OCI-LY7 (cell line): ENCODE measurements around the gene SPATA24. TPM values are rescaled to one million over a fixed set of nuclear protein-coding genes. Genes with fewer than 3 reads are reported as not detected.

ENCODE experiments used
- BruUV-seq: library from RNA; stranded (reverse); fragments of 400-500 nt; replicated peaks from 2 replicates; lab custom pipeline; 2021; lab: Mats Ljungman, UMichigan
- CTCF ChIA-PET: fragments of 300-600 bp; sonication (Branson Sonifier 250); formaldehyde crosslinking; loops from one replicate; lab custom pipeline; 2022; ENCODE audit warnings: antibody characterized with exemption; ENCODE audit not compliant: unreplicated experiment; lab: Charles Lee
- POLR2A ChIA-PET: fragments of 300-600 bp; sonication (Branson Sonifier 250); formaldehyde crosslinking; loops from one replicate; lab custom pipeline; 2022; ENCODE audit warnings: antibody characterized with exemption; lab: Charles Lee
- DNase-seq: peaks from one replicate; pipeline ENCODE4 v3.0.0-alpha.2; 2015; ENCODE audit warnings: low spot score
- H2AFZ ChIP-seq: fragments of 200-600 bp; sonication (generic), shearing (Covaris generic); 2 replicates; pipeline ENCODE4 v1.6.1; 2014; ENCODE audit warnings: mild to moderate bottlenecking, antibody characterized with exemption, low read length, moderate library complexity
- H3K27ac ChIP-seq: fragments of 200-600 bp; sonication (generic); 2 replicates; pipeline ENCODE4 v1.5.1; 2014; ENCODE audit warnings: mixed run types, low read depth, mild to moderate bottlenecking, moderate library complexity, low read length, inconsistent platforms; ENCODE audit not compliant: poor library complexity, severe bottlenecking
- H3K36me3 ChIP-seq: fragments of 200-600 bp; sonication (generic); 2 replicates; pipeline ENCODE4 v1.6.1; 2014; ENCODE audit warnings: mild to moderate bottlenecking, antibody characterized with exemption, low read length, moderate library complexity, mixed read lengths; ENCODE audit not compliant: insufficient read depth
- H3K4me1 ChIP-seq: fragments of 200-600 bp; sonication (generic); 2 replicates; pipeline ENCODE4 v1.5.1; 2014; ENCODE audit warnings: mild to moderate bottlenecking, low read length; ENCODE audit not compliant: insufficient read depth, poor library complexity, severe bottlenecking
- H3K4me2 ChIP-seq: fragments of 200-600 bp; sonication (generic); 2 replicates; pipeline ENCODE4 v1.6.1; 2014; ENCODE audit warnings: mild to moderate bottlenecking, low read length
- H3K4me3 ChIP-seq: fragments of 200-600 bp; sonication (generic); 2 replicates; pipeline ENCODE4 v1.5.1; 2014; ENCODE audit warnings: mild to moderate bottlenecking, low read depth, low read length; ENCODE audit not compliant: poor library complexity, severe bottlenecking
- H3K79me2 ChIP-seq: fragments of 200-600 bp; sonication (generic); 2 replicates; pipeline ENCODE4 v1.6.1; 2016; ENCODE audit warnings: low read depth, mild to moderate bottlenecking, low read length, moderate library complexity, mixed read lengths; ENCODE audit not compliant: insufficient read depth
- H3K9me2 ChIP-seq: fragments of 200-600 bp; sonication (generic); 2 replicates; pipeline ENCODE4 v1.6.1; 2016; ENCODE audit warnings: mild to moderate bottlenecking, low read length, mixed read lengths; ENCODE audit not compliant: insufficient read depth
- H3K9me3 ChIP-seq: fragments of 200-600 bp; sonication (generic); 2 replicates; pipeline ENCODE4 v1.6.1; 2014; ENCODE audit warnings: mild to moderate bottlenecking, mixed run types, low read length, mixed read lengths
- H4K20me1 ChIP-seq: fragments of 200-600 bp; sonication (generic); 2 replicates; pipeline ENCODE4 v1.6.1; 2014; ENCODE audit warnings: mild to moderate bottlenecking, antibody characterized with exemption, low read length, moderate library complexity, mixed read lengths; ENCODE audit not compliant: insufficient read depth
- EZH2phosphoT487 ChIP-seq: fragments of 200-600 bp; sonication (generic); IDR thresholded peaks from 2 replicates; pipeline ENCODE4 v1.6.1; 2018; ENCODE audit warnings: low read depth, borderline replicate concordance, mild to moderate bottlenecking, mixed run types, antibody characterized with exemption, low read length, moderate library complexity, mixed read lengths
- intact Hi-C: fragments of 100-400 bp; cut with micrococcal nuclease; formaldehyde crosslinking; loops from one replicate; pipeline ENCODE4 v1.10.0; 2022; ENCODE audit not compliant: unreplicated experiment
- total RNA-seq, 2 experiments: library from RNA; depleted of rRNA in 1 of 2; stranded (reverse); fragments of >200 nt in 1 of 2; shearing (Covaris generic) in 1 of 2; gene quantifications; 2 replicates each; pipeline ENCODE4 v1.2.3, GENCODE V29; 2014 to 2022
- TF ChIP-seq, protein P1 (sequence below): fragments of 200-600 bp; sonication (generic); conservative IDR thresholded peaks from 2 replicates; pipeline ENCODE4 v1.5.1; 2014; ENCODE audit warnings: mild to moderate bottlenecking, antibody characterized with exemption, low read length, moderate library complexity, mixed read lengths

SPATA24 gene
- total RNA-seq, 2 experiments from 2014 or later = 9.4 to 12.0 TPM

DNA sequence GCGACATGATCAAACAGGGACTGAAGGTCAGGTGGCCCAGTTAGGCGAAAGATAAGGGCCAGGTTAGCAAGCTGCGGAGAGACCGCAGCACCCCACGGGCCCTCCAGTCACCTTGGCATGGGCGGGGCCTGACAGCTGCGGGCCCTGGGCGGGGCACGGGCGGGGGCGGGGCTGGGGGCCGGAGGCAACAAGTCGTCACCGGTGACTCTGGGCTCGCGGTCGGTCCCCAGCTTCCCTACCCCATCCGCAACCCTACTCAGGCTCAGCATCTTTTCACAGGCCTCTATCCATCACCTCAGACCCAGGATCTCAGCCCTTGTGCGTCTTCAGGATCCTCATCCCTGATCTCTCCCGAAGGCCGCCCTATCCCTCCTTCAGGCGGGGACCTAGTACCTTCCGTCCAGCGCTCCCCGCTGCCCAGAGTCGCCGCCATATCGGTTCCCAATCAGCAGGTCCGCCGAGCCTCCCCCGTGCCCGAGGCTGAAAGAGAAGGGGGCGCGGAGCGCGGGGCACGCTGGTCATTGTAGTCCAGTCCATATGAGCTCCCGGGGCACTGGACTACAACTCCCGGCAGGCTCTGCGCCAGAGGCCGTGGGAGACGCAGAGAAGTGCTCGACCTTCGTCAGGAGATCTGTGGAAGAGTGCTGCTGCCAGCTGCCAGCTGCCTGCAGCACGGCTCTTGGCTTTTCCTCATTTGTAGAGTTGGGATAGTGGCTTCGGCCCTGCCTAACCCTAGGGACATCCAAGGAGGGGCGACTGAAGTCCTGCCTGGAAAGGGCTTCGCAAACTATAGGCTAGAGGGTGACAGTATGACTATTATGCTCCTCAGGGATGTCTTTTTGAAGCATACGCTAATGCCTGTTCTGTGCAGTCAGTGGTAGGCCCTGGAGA, 35.4 kb upstream of the SPATA24 start, which contains the start of gene DNAJC18:
Gene DNAJC18 (minus strand): TSS at position 513 of the 891 bp plus-strand sequence. CDS start 80 bp downstream, at position 433.
- intact Hi-C loops = no loop called here
- Histone ChIP-seq H2AFZ (peak within 1 kb of the TSS; percentile 94), H3K9me3 (no peaks in the 10 kb centered on the region), H3K9me2 (no peaks in the 10 kb centered on the region), H3K79me2 (no peaks in the 10 kb centered on the region), H3K4me2 (peak within 1 kb of the TSS; percentile 79), H4K20me1 (no peaks in the 10 kb centered on the region), H3K27ac (peak within 1 kb of the TSS; percentile 52), H3K4me1 (peaks cover 21% of the 10 kb centered on the region), H3K4me3 (peak within 1 kb of the TSS; percentile 80), H3K36me3 (no peaks in the 10 kb centered on the region)
- DNase-seq = peak; percentile 88
- TF ChIP-seq, protein P1, sequence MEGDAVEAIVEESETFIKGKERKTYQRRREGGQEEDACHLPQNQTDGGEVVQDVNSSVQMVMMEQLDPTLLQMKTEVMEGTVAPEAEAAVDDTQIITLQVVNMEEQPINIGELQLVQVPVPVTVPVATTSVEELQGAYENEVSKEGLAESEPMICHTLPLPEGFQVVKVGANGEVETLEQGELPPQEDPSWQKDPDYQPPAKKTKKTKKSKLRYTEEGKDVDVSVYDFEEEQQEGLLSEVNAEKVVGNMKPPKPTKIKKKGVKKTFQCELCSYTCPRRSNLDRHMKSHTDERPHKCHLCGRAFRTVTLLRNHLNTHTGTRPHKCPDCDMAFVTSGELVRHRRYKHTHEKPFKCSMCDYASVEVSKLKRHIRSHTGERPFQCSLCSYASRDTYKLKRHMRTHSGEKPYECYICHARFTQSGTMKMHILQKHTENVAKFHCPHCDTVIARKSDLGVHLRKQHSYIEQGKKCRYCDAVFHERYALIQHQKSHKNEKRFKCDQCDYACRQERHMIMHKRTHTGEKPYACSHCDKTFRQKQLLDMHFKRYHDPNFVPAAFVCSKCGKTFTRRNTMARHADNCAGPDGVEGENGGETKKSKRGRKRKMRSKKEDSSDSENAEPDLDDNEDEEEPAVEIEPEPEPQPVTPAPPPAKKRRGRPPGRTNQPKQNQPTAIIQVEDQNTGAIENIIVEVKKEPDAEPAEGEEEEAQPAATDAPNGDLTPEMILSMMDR = no peak
- TF ChIP-seq EZH2phosphoT487 = no peak
- no TSS peak for BruUV-seq
- CTCF ChIA-PET = interaction anchor here (0.6 kb wide), 2 partner anchors 15 to 24 kb away, joined by 4 read pairs; no protein-coding TSS in a partner anchor
- POLR2A ChIA-PET = interaction anchor here (0.6 to 1.5 kb wide), 10 partner anchors 10 to 339 kb away, joined by 3 to 6 read pairs (median 3); no protein-coding TSS in a partner anchor

DNA sequence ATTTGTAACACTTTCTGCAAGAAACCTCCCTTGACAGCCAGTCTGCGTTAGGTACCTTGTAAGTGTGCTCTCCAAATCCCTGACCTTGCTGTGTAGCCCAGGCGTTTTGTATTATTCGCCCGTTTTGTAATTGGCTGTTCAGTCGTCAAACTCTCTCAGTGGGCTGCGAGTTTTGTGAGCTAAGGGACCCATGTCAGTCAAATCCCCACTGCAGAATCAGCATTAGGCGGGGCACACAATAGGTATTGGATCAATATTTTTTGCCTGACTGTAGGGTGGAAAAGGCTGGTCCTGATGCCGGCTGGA, 34.8 kb upstream of the SPATA24 start:
- H3K4me2 ChIP-seq = peak overlapping the region; percentile 79
- H3K4me1 ChIP-seq = peaks cover 15% of the 10 kb centered on the region
- no peaks in the 10 kb centered on the region for H3K36me3 ChIP-seq
- no peaks in the 10 kb centered on the region for H3K9me3 ChIP-seq
- H3K79me2 ChIP-seq = no peaks in the 10 kb centered on the region
- BruUV-seq = no TSS peak
- POLR2A ChIA-PET = interaction anchor here (0.6 to 1.5 kb wide), 5 partner anchors 9 to 340 kb away, joined by 3 to 5 read pairs (median 3); no protein-coding TSS in a partner anchor
- DNase-seq = no peak
- CTCF ChIA-PET = interaction anchor here (0.6 kb wide), 2 partner anchors 14 to 23 kb away, joined by 4 read pairs; no protein-coding TSS in a partner anchor
- TF ChIP-seq EZH2phosphoT487 = no peak
- TF ChIP-seq, protein P1 = no peak
- H3K4me3 ChIP-seq = peak overlapping the region; percentile 80
- no peak overlapping the region for H3K27ac ChIP-seq
- no peaks in the 10 kb centered on the region for H4K20me1 ChIP-seq
- H2AFZ ChIP-seq = peak overlapping the region; percentile 94; the same call in 1 of the 2 replicates
- intact Hi-C loops = no loop called here
- H3K9me2 ChIP-seq = no peaks in the 10 kb centered on the region
